Esophagus squamous epithelium (tissue), 4 donors: ENCODE data around the gene GPN2.

Experiments used
- CTCF ChIP-seq, 6 experiments: fragments of 450-650 bp in 4 of 6; fragments of 200-600 bp in 2 of 6; sonication (generic) in 2 of 6; IDR thresholded peaks; one replicate each; pipeline ENCODE4 v1.5.1; 2016 to 2019; ENCODE audit warnings: antibody characterized with exemption in 6 of 6, mild to moderate bottlenecking in 4 of 6, moderate library complexity in 4 of 6
- POLR2A ChIP-seq, 4 donors: fragments of 450-650 bp; IDR thresholded peaks; one replicate each; pipeline ENCODE4 v1.6.1; 2017; ENCODE audit warnings: antibody characterized with exemption in 4 of 4, mild to moderate bottlenecking in 4 of 4, moderate library complexity in 3 of 4

- TF ChIP-seq CTCF (IDR thresholded peaks at IDR 0.05) (no peak), POLR2A (IDR thresholded peaks at IDR 0.05) (no peak)
Observed at GRCh38 chr1:26874896-26875295, 15.2 kb downstream of the GPN2 start.
